ENCODE data around the gene KCTD1. TPM values are rescaled to one million over a fixed set of nuclear protein-coding genes. Genes with fewer than 3 reads are reported as not detected.

Gene KCTD1
- total and polyA plus RNA-seq, 2 of the 8 experiments (the other 6 are each of a cell fraction or from before 2014, with no cell fraction given) = 7.7 to 14.0 TPM

DNA sequence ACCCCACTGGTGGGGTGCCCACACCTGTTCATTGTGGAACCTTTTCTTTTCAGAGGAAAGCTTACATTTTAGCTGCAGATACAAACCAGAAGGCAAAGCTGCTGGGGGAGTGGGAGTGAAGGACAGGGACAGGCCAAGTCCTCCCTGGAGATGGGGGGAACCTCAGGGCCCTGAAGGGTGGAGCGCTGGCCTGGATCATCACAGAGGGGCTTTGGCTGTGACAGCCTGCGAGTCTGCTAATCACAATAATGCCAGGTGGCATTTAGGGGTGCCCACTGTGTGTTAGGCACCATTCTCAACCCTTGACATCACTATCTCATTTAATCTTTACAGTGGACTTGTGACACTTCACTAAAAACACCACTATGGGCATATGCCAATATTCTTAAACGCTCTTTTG lies 27.4 kb downstream of the KCTD1 start:
- no peak overlapping the region for H2BK120ac ChIP-seq (replicated peaks; ENCODE audit: low read depth, low read length)
- no peaks in the 10 kb centered on the region for H3K23me2 ChIP-seq (ENCODE audit: low read depth, low read length)
- ChIA-PET POLR2A (ENCODE audit: partially characterized antibody) (interaction anchor here (0.7 kb wide), 1 partner anchor 124 kb away, joined by 3 read pairs; no protein-coding TSS in a partner anchor), CTCF (ENCODE audit: partially characterized antibody) (interaction anchor here (0.8 to 1.3 kb wide), 3 partner anchors 27 to 50 kb away, joined by 3 to 6 read pairs (median 3); partner anchors contain the start of gene KCTD1)
- no peak for TF ChIP-seq KDM5A (IDR thresholded peaks at IDR 0.05; ENCODE audit: low read length)
- TF ChIP-seq JUN (IDR thresholded peaks at IDR 0.05; ENCODE audit: low read depth, low read length) = no peak
- no peak for TF ChIP-seq RNF2 (IDR thresholded peaks at IDR 0.05; ENCODE audit: borderline replicate concordance, low read depth, low read length, missing control alignments, poor library complexity, severe bottlenecking)
- TF ChIP-seq, protein P1, sequence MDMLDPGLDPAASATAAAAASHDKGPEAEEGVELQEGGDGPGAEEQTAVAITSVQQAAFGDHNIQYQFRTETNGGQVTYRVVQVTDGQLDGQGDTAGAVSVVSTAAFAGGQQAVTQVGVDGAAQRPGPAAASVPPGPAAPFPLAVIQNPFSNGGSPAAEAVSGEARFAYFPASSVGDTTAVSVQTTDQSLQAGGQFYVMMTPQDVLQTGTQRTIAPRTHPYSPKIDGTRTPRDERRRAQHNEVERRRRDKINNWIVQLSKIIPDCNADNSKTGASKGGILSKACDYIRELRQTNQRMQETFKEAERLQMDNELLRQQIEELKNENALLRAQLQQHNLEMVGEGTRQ (IDR thresholded peaks at IDR 0.05; ENCODE audit: low read length) = no peak
- no peak for TF ChIP-seq CTBP2 (IDR thresholded peaks at IDR 0.05; ENCODE audit: borderline replicate concordance, insufficient read depth, insufficient read length, low read length)
- no peak for TF ChIP-seq SIRT6 (IDR thresholded peaks at IDR 0.05; ENCODE audit: low read length)
- no peak for TF ChIP-seq POLR2AphosphoS5 (IDR thresholded peaks at IDR 0.05; ENCODE audit: low read depth, low read length)
- no peak for TF ChIP-seq SAP30 (IDR thresholded peaks at IDR 0.05; ENCODE audit: insufficient read depth, insufficient replicate concordance, low read length)
- TF ChIP-seq BRCA1 (IDR thresholded peaks at IDR 0.05; ENCODE audit: low read depth, low read length) = no peak
- no peak for TF ChIP-seq RXRA (IDR thresholded peaks at IDR 0.05; ENCODE audit: insufficient read depth, low read depth, low read length)
- no peak for TF ChIP-seq SP2 (IDR thresholded peaks at IDR 0.05; ENCODE audit: low read length)
- WGBS, 2 experiments (ENCODE audit: extremely low coverage in 1 of 2, insufficient coverage in 1 of 2, insufficient read length in 1 of 2, insufficient replicate concordance in 2 of 2, low coverage in 1 of 2, low lambda C conversion rate in 2 of 2, missing lambda C conversion rate in 1 of 2) = 92% methylated on average over 3 of the region's 3 CpGs; no CpG with 5 or more reads in 1 of the 2 experiments
- H3K4me1 ChIP-seq (replicated peaks in 1 of 4; ENCODE audit: control insufficient read depth in 3 of 4, insufficient read depth in 4 of 4, low read length in 3 of 4) = peaks cover 6 to 31% (median 15%) of the 10 kb centered on the region in 4 experiments
- no peak overlapping the region for H3K18ac ChIP-seq (ENCODE audit: extremely low read depth, low read length)
- H3K23ac ChIP-seq (ENCODE audit: insufficient read length) = no peak overlapping the region
- no peak overlapping the region for H2BK12ac ChIP-seq (ENCODE audit: low read depth, low read length)
- no peak overlapping the region for H3K14ac ChIP-seq (ENCODE audit: insufficient read length)
- H3K27ac ChIP-seq (ENCODE audit: low read depth, low read length) = no peak overlapping the region
- no peak overlapping the region for H4K8ac ChIP-seq (ENCODE audit: extremely low read depth, insufficient read depth, low read length)
- H4K20me1 ChIP-seq (replicated peaks in 1 of 2; ENCODE audit: control insufficient read depth in 1 of 2, insufficient read depth in 2 of 2, low read length in 2 of 2) = no peaks in the 10 kb centered on the region
- no peak overlapping the region for H3K56ac ChIP-seq (replicated peaks; ENCODE audit: insufficient read length, low read depth, low read length)
- H3K27me3 ChIP-seq (replicated peaks in 1 of 4; ENCODE audit: control insufficient read depth in 3 of 4, extremely low read depth in 1 of 4, insufficient read depth in 3 of 4, low read length in 3 of 4) = no peaks in the 10 kb centered on the region
- no peaks in the 10 kb centered on the region for H3K79me2 ChIP-seq (ENCODE audit: control insufficient read depth in 1 of 2, insufficient read depth in 2 of 2, low read length in 2 of 2)
- H2BK15ac ChIP-seq (ENCODE audit: low read length) = no peak overlapping the region
- H2BK5ac ChIP-seq (ENCODE audit: low read depth, low read length) = no peak overlapping the region
- H3K4ac ChIP-seq (replicated peaks; ENCODE audit: insufficient read length, low read depth, low read length) = no peak overlapping the region
- no peak overlapping the region for H2AK5ac ChIP-seq (ENCODE audit: low read depth, low read length)
- no peak overlapping the region for H3K4me3 ChIP-seq (ENCODE audit: extremely low read depth in 1 of 4, insufficient read depth in 2 of 4, low read depth in 3 of 4, low read length in 4 of 4)
- no peak for DNase-seq (ENCODE audit: low read depth in 1 of 2, low spot score in 2 of 2)
- H4K5ac ChIP-seq (ENCODE audit: insufficient read length, low read depth, low read length) = no peak overlapping the region
- H3K4me2 ChIP-seq (ENCODE audit: insufficient read depth in 1 of 2, low read depth in 2 of 2, low read length in 2 of 2) = no peak overlapping the region
- no peak overlapping the region; a peak in 1 of 7 replicates for H3K9ac ChIP-seq (replicated peaks in 1 of 4; ENCODE audit: extremely low read depth in 1 of 4, low read depth in 3 of 4, low read length in 3 of 4)
- H4K91ac ChIP-seq (replicated peaks; ENCODE audit: insufficient read length, low read length) = no peak overlapping the region
- H3K9me3 ChIP-seq (ENCODE audit: insufficient read depth in 2 of 2, low read depth in 1 of 2, low read length in 1 of 2) = no peaks in the 10 kb centered on the region
- peaks cover 3% of the 10 kb centered on the region; the same call in 1 of the 2 replicates for H3K79me1 ChIP-seq (ENCODE audit: low read depth, low read length)
- H2AFZ ChIP-seq (ENCODE audit: low read length) = no peak overlapping the region
- H2BK20ac ChIP-seq (ENCODE audit: low read length) = no peak overlapping the region
- H3K36me3 ChIP-seq (ENCODE audit: control insufficient read depth in 2 of 4, insufficient read depth in 4 of 4, low read length in 3 of 4) = no peaks in the 10 kb centered on the region
- no peak for FAIRE-seq

Measured in H1 (cell line).